Suprapubic skin (tissue), 4 donors: Measurements from ENCODE around the gene COQ10B.

Experiments
- CTCF ChIP-seq, 2 donors: fragments of 200-600 bp in 1 of 2; fragments of 450-650 bp in 1 of 2; sonication (generic) in 1 of 2; IDR thresholded peaks; one replicate each; pipeline ENCODE4 v1.5.1; 2016 to 2019; ENCODE audit warnings: antibody characterized with exemption in 2 of 2, mild to moderate bottlenecking in 1 of 2, moderate library complexity in 1 of 2
- EP300 ChIP-seq: sonication (generic); formaldehyde crosslinking; IDR thresholded peaks from one replicate; pipeline ENCODE4 v1.6.1; 2017; ENCODE audit warnings: antibody characterized with exemption
- POLR2A ChIP-seq, 2 donors: fragments of 450-650 bp; IDR thresholded peaks; one replicate each; pipeline ENCODE4 v1.6.1; 2017; ENCODE audit warnings: antibody characterized with exemption in 2 of 2, mild to moderate bottlenecking in 2 of 2, moderate library complexity in 2 of 2
- POLR2AphosphoS5 ChIP-seq, 3 donors: sonication (generic); formaldehyde crosslinking; IDR thresholded peaks; one replicate each; pipeline ENCODE4 v1.6.1; 2017; ENCODE audit warnings: antibody characterized with exemption in 3 of 3

- TF ChIP-seq CTCF (IDR thresholded peaks at IDR 0.05), result no peak
- no peak for TF ChIP-seq POLR2A (IDR thresholded peaks at IDR 0.05)
- TF ChIP-seq POLR2AphosphoS5 (IDR thresholded peaks at IDR 0.05), result no peak
- no peak for TF ChIP-seq EP300
Observed at GRCh38 chr2:197516393-197516761, 63.0 kb downstream of the COQ10B start.
